Measurements from ENCODE around the gene RPP30.

DNA sequence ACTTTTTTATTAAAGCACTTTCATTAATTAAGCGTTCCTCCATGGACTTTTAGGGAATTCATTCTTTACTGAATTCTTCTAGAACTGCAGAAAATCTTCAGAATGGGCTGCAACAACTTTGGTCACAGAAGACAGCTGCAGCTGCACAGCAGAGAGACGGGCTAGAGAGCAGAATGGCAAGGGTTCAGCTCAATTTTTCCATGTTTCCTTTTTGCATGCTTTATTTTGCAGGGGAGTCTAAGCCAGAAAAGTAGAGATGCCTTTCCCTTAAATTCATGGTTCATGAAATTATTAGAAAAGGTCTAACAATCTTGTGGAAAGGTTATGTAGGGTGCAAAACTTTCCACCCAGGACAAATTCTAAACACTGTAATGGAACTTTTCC is 64.5 kb downstream of the RPP30 start:
- TF ChIP-seq POLR2A (IDR thresholded peaks at IDR 0.05; ENCODE audit: low read length) (no peak), GATA1 (IDR thresholded peaks at IDR 0.05; ENCODE audit: low read depth, low read length) (no peak)
